Measurements from ENCODE around the gene FOXP1. TPM values are rescaled to one million over a fixed set of nuclear protein-coding genes. Genes with fewer than 3 reads are reported as not detected.

FOXP1 gene
- total and polyA plus RNA-seq, 5 experiments from 2014 or later: 280 to 443 (median 382) TPM

DNA sequence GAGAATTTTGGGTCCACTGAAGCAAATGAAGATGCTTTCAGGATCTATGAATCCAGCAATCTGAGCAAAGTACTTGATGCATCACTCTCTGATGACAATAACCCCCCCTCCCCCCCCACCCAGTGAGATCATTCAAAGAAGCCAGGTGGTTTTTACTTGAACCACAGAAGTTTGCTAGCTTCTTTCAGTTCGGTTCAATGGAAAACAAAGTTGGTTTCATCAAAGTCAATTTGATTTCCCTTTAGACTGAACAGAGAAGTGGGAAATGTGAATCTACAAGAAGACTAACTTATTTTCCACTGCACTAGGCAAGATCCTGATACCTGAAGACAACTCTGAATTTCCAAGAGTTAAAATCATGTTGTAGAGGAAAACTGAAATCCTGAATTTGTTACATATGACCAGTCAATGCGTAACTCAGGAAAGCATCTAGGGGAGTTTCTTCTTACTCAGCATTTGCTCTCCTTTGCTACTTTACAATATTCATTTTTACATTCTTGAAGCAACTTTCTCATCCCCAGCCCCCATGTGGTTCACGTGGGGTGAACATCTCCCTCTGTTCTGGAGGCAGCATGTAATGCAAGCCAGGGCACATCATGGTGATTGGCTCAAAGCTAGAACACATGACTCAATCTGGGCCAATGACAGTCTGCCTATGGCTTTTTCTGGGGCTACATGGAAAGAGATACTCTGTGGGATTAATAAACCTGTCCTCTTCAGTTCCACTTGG, 572.6 kb downstream of the FOXP1 start:
- H3K4me1 Mint-ChIP-seq: peaks cover 19 to 82% (median 67%) of the 10 kb centered on the region in 4 donors
- peak overlapping the region in 9 of 10 donors; percentile 43 to 79 (median 61) for H3K4me3 Mint-ChIP-seq
- POLR2A ChIA-PET: interaction anchor here (0.9 to 1.2 kb wide), 3 partner anchors 19 to 120 kb away, joined by 3 to 7 read pairs (median 3); no protein-coding TSS in a partner anchor
- H3K27me3 Mint-ChIP-seq: no peaks in the 10 kb centered on the region
- peak; percentile 74 to 87 for ATAC-seq
- peak in 7 of 10 donors; percentile 43 to 83 (median 51) for DNase-seq
- H3K27ac Mint-ChIP-seq: peak overlapping the region; percentile 81 to 96 (median 91)
- H3K9me3 Mint-ChIP-seq: peaks cover 0 to 4% (median 0%) of the 10 kb centered on the region in 9 donors
- H3K36me3 Mint-ChIP-seq: peaks cover 7 to 53% (median 26%) of the 10 kb centered on the region in 3 donors

- peak overlapping the region in 9 of 10 donors; percentile 19 to 67 (median 43) for H3K4me3 Mint-ChIP-seq
- POLR2A ChIA-PET: interaction anchor here (0.9 kb wide), 2 partner anchors 55 to 293 kb away, joined by 3 read pairs; no protein-coding TSS in a partner anchor
- ATAC-seq: no peak
These were observed 575.1 kb downstream of the FOXP1 start for GRCh38 chr3:71008350-71008935.

DNA sequence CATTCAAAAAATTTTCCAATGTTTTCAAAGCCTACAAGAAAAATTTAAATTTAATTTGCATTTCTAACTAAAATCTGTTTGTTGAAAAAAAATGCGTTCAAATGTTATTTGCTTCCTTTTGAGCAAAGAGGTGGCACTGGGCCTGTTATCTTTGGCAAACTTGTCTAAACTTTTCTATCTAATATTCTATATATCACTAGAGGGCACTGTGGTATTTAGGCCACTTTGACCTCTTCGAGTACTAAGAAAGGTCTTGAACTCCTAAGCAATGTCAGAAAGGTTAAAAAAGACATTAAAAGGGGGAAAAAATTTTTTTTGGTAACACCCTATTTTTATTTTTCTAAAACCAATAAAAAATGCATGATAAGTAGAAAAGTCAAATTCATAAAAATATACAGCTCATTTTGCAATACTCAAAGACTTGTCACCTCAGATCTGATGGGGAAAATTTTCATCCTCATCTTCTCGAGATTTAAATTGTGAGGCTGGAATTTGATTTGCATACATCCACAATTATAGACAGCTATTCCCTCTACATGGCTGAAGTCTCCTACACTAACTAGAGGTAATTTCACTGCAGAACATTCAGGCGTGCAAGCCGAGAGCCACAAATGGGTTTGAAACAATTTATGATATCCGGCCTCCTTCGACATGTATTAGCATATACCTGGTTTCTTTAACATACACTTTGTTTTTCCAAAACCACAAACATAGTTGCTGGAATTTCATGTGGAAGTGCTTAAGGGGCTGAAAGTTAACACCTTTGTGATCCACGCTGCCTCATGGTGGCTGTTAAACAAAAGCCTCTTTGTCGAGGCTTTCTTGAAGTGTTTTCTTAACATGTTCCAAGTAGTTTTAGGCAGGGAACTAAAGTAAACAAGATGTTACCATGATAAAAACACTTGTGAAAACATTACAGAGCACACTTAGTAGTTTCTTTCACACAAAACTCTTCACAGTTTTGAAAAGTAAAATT, 576.4 kb downstream of the FOXP1 start:
- H3K27ac Mint-ChIP-seq: peak overlapping the region; percentile 53 to 94 (median 87)
- POLR2A ChIA-PET: interaction anchor here (1.1 kb wide), 1 partner anchor 480 kb away, joined by 7 read pairs; no protein-coding TSS in a partner anchor
- H3K9me3 Mint-ChIP-seq: no peaks in the 10 kb centered on the region
- peaks cover 17 to 78% (median 61%) of the 10 kb centered on the region in 4 donors for H3K4me1 Mint-ChIP-seq
- H3K36me3 Mint-ChIP-seq: peaks cover 0 to 49% (median 0%) of the 10 kb centered on the region in 3 donors
- peak overlapping the region in 4 of 10 donors; percentile 3 to 67 (median 47) for H3K4me3 Mint-ChIP-seq
- no peaks in the 10 kb centered on the region for H3K27me3 Mint-ChIP-seq
- ATAC-seq (no peak), DNase-seq (peak in 3 of 10 donors; percentile 35 to 45 (median 44))

More at GRCh38 chr3:71008350-71008935, 575.1 kb downstream of the FOXP1 start:
- Mint-ChIP-seq H3K4me1 (peaks cover 20 to 79% (median 63%) of the 10 kb centered on the region in 4 donors), H3K27me3 (no peaks in the 10 kb centered on the region), H3K9me3 (no peaks in the 10 kb centered on the region), H3K36me3 (peaks cover 0 to 44% (median 4%) of the 10 kb centered on the region in 3 donors), H3K27ac (peak overlapping the region; percentile 53 to 94 (median 87))
- peak in 3 of 10 donors; percentile 11 to 23 (median 21) for DNase-seq

GRCh38 chr3:71005702-71006321, 577.7 kb downstream of the FOXP1 start:
- Mint-ChIP-seq H3K36me3 (peaks cover 0 to 58% (median 0%) of the 10 kb centered on the region in 3 donors), H3K27me3 (no peaks in the 10 kb centered on the region), H3K27ac (peak overlapping the region in 8 of 10 donors; percentile 0 to 82 (median 35)), H3K9me3 (no peaks in the 10 kb centered on the region), H3K4me1 (peaks cover 13 to 77% (median 64%) of the 10 kb centered on the region in 4 donors), H3K4me3 (peak overlapping the region in 1 of 10 donors; percentile 4)
- ATAC-seq: no peak
- DNase-seq: no peak
- POLR2A ChIA-PET: interaction anchor here (1.1 kb wide), 1 partner anchor 481 kb away, joined by 7 read pairs; no protein-coding TSS in a partner anchor

DNA sequence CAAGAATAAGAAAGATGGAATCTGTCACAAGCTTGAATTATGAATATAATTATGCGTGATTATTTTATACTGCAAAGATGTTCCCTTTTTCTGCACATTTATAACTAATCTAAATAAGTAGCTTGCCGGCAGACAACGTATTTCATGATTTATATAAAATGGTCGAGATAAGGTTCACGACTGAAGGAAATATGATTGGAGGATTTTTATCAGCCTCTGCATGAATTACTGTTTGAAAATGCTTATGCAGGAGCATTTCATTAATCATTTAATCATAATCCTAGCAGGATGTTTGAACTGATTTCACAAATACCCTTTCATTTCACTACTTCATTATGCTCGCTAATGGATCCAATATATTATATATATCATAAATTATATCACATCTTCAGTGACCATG, 580.0 kb downstream of the FOXP1 start:
- POLR2A ChIA-PET: interaction anchor here (1.1 kb wide), 2 partner anchors 10 to 579 kb away, joined by 4 read pairs; partner anchors contain the start of gene FOXP1
- ATAC-seq (no peak), DNase-seq (no peak)
- Mint-ChIP-seq H3K4me1 (peaks cover 16 to 67% (median 54%) of the 10 kb centered on the region in 4 donors), H3K27ac (peak overlapping the region in 1 of 10 donors; percentile 53), H3K9me3 (no peaks in the 10 kb centered on the region), H3K36me3 (peaks cover 0 to 74% (median 0%) of the 10 kb centered on the region in 3 donors), H3K4me3 (no peak overlapping the region), H3K27me3 (no peaks in the 10 kb centered on the region)

DNA sequence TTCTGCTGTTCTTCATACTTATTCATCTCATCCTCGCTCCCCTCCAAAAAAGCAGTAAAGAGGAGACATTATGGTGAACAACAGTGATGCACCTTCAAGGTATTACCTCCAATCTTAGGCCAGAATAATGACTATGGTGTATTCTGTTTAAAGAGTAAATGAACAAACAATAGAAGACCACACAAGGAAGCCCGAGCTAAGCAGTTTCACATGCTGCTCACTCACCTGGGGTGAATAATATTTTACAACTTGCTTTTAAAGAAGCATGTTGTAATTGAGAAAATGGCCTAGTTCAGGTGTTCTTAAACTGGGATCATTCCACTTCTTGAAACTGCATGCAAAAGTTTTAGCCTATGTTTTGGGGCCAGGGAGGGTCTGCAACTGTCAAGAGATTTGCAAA, 581.2 kb downstream of the FOXP1 start:
- DNase-seq (no peak), ATAC-seq (no peak)
- POLR2A ChIA-PET: interaction anchor here (0.7 kb wide), 1 partner anchor 1509 kb away, joined by 3 read pairs; no protein-coding TSS in a partner anchor
- Mint-ChIP-seq H3K4me3 (peak overlapping the region in 1 of 10 donors; percentile 6), H3K27me3 (no peaks in the 10 kb centered on the region), H3K27ac (peak overlapping the region in 8 of 10 donors; percentile 3 to 78 (median 45)), H3K36me3 (peaks cover under 1 to 74% (median 3%) of the 10 kb centered on the region in 3 donors), H3K9me3 (no peaks in the 10 kb centered on the region), H3K4me1 (peaks cover 14 to 62% (median 48%) of the 10 kb centered on the region in 4 donors)

- no peak overlapping the region for H3K4me3 Mint-ChIP-seq
- peak overlapping the region in 6 of 10 donors; percentile 4 to 65 (median 38) for H3K27ac Mint-ChIP-seq
- H3K27me3 Mint-ChIP-seq: no peaks in the 10 kb centered on the region
- peaks cover 4 to 78% (median 5%) of the 10 kb centered on the region in 3 donors for H3K36me3 Mint-ChIP-seq
- no peak for ATAC-seq
- peaks cover 20 to 59% (median 49%) of the 10 kb centered on the region in 4 donors for H3K4me1 Mint-ChIP-seq
- H3K9me3 Mint-ChIP-seq: no peaks in the 10 kb centered on the region
- POLR2A ChIA-PET: no interaction called here
- no peak for DNase-seq
These were observed 582.2 kb downstream of the FOXP1 start for GRCh38 chr3:71001303-71001830.

DNA sequence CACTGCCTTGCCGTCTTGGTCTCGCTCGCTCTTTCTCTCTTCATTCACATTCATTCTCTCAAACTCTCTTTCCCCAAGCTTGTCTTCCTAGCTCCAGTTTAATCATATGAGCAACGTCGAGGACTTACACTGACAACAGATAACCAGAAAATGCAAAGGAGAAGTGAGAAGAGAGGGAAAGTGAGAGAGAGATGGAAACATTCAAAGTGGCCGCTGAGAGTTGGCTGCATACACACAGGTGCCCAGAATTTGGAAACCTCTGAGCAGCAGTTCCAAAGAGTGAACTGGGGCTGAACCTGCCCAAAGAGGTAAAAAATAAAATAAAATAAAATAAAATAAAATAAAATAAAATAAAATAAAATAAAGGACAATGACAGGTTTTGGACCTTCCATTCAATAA, 583.0 kb downstream of the FOXP1 start:
- POLR2A ChIA-PET: interaction anchor here (0.6 kb wide), 1 partner anchor 437 kb away, joined by 3 read pairs; no protein-coding TSS in a partner anchor
- H3K9me3 Mint-ChIP-seq: no peaks in the 10 kb centered on the region
- ATAC-seq (no peak), DNase-seq (no peak)
- H3K27me3 Mint-ChIP-seq: no peaks in the 10 kb centered on the region
- H3K36me3 Mint-ChIP-seq: peaks cover 4 to 82% (median 5%) of the 10 kb centered on the region in 3 donors
- peak overlapping the region in 5 of 10 donors; percentile 1 to 34 (median 14) for H3K27ac Mint-ChIP-seq
- peaks cover 19 to 57% (median 49%) of the 10 kb centered on the region in 4 donors for H3K4me1 Mint-ChIP-seq
- peak overlapping the region in 1 of 10 donors; percentile 0 for H3K4me3 Mint-ChIP-seq

GRCh38 chr3:70999730-71000129, 583.8 kb downstream of the FOXP1 start:
- peak in 1 of 2 donors; percentile 33 for ATAC-seq
- POLR2A ChIA-PET: no interaction called here
- no peak overlapping the region for H3K27ac Mint-ChIP-seq

DNA sequence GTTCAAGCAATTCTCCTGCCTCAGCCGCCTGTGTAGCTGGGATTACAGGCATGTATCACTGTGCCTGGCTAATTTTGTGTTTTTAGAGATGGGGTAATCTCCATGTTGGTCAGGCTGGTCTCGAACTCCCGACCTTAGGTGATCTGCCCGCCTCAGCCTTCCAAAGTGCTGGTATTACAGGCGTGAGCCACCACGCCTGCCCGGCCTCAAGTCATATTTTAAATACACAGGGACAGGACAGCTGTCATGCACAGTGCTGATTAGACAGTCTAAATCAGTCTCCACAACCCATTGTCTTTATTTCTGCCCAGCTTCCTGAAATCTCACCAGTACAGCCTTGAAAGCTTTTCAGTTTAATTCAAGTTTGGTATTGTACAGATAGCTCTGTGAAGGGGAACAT, 587.4 kb downstream of the FOXP1 start:
- Mint-ChIP-seq H3K27me3 (no peaks in the 10 kb centered on the region), H3K27ac (peak overlapping the region in 7 of 10 donors; percentile 20 to 80 (median 46)), H3K36me3 (peaks cover 4 to 92% (median 10%) of the 10 kb centered on the region in 3 donors), H3K9me3 (no peaks in the 10 kb centered on the region), H3K4me1 (peaks cover 32 to 74% (median 58%) of the 10 kb centered on the region in 4 donors), H3K4me3 (no peak overlapping the region)
- no peak for DNase-seq
- POLR2A ChIA-PET: no interaction called here
- ATAC-seq: no peak

More at GRCh38 chr3:70999730-71000129, 583.8 kb downstream of the FOXP1 start:
- Mint-ChIP-seq H3K4me3 (no peak overlapping the region), H3K27me3 (no peaks in the 10 kb centered on the region), H3K9me3 (no peaks in the 10 kb centered on the region), H3K4me1 (peaks cover 20 to 62% (median 49%) of the 10 kb centered on the region in 4 donors), H3K36me3 (peaks cover 4 to 84% (median 5%) of the 10 kb centered on the region in 3 donors)
- no peak for DNase-seq

DNA sequence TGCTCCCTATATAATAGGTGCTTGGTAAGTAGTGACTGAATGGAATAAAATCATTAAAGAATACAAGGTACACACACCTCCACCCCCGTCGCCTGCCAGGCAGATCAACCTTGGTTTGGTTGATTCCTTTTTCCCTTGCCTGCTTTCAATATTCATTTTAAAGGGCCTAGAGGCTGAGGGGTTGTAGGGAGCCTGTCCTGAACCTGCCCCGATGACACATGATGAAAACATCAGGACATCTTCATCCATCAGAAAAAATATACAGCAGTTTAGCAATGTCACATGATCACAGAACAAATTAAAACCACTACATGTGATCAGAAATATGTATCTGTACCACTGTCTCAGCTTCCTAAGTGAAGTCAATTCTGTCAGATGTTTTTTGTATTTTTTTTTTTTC, 588.9 kb downstream of the FOXP1 start:
- Mint-ChIP-seq H3K27ac (peak overlapping the region in 7 of 10 donors; percentile 28 to 86 (median 55)), H3K36me3 (peaks cover 4 to 90% (median 19%) of the 10 kb centered on the region in 3 donors), H3K4me1 (peaks cover 38 to 80% (median 61%) of the 10 kb centered on the region in 4 donors), H3K27me3 (no peaks in the 10 kb centered on the region), H3K4me3 (peak overlapping the region in 1 of 10 donors; percentile 8), H3K9me3 (no peaks in the 10 kb centered on the region)
- DNase-seq (no peak), ATAC-seq (no peak)
- POLR2A ChIA-PET: no interaction called here
